Smooth muscle cell of the coronary artery (primary cell): Measurements from ENCODE around the gene SYT10. TPM values are rescaled to one million over a fixed set of nuclear protein-coding genes. Genes with fewer than 3 reads are reported as not detected.

Source experiments
- total RNA-seq: library from RNA; depleted of rRNA; stranded (reverse); fragments of >200 nt; gene quantifications from 2 replicates; pipeline ENCODE4 v1.2.3, GENCODE V29; 2014; ENCODE audit warnings: low replicate concordance

Gene SYT10
- total RNA-seq, result not detected in 2 replicates

DNA sequence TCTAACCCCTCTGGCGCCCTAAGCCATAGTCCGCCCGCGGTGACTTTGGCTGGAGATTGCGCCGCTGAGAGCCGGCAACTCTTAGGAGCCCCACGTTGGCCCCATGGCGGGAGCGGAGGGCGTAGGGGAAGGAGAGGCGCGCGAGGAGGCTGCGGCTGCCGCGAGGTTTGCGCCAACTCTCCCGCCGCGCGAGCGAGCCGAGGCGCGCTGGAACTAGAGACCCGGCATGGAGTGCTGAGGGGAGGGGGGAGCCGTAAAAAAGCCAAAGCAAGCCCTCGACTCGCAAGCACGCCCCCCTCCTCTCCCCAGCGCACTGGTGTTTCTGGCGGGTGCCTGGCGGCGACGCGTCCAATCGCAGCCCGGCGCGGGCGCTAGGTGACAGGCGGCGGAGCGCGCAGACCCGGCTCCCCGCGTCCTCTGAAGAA is at the start of gene SYT10:
Gene SYT10 (minus strand): TSS at position 233 of the 425 bp plus-strand sequence. CDS start 297 bp downstream, outside the sequence.

